Heart left ventricle (tissue), 13 donors: ENCODE results near the gene KCNH5.

Experiments
- POLR2A ChIP-seq, 2 donors: fragments of 450-650 bp; IDR thresholded peaks; one replicate each; pipeline ENCODE4 v1.6.1; 2017; ENCODE audit warnings: antibody characterized with exemption in 2 of 2, mild to moderate bottlenecking in 2 of 2, moderate library complexity in 2 of 2
- TF ChIP-seq, protein P1 (sequence below), 12 donors: fragments of 200-600 bp; sonication (generic) in 4 of 12; IDR thresholded peaks; one replicate each; pipeline versions ENCODE4 v1.5.0 to v1.8.0; 2018 to 2022; ENCODE audit warnings: antibody characterized with exemption in 12 of 12, mild to moderate bottlenecking in 5 of 12
- donor health status: ischemic (EF 13 %, LVEDD 7.1; RV severe dilation, severe dysfunction).
- donor health status: DM: no; HTN: yes; CAD: no.
- donor health status: DM: no; HTN: no; CAD: no.
- donor health status: ischemic (EF 25% LVEDD 6.9; RV normal size, moderate dysfunction).
- donor health status: ischemic (EF 25% LVEDD 5.7; RV mildly dilated, moderate dysfunction).
- donor health status: ischemic (EF 35%, LVEDD 5.7; RV mildly dilated, moderate dysfunction).
- donor health status: nonischemic (EF 11% LVEDD 7.7; RV severe dilation, severe dysfunction).
- donor health status: DM: yes; HTN: yes; CAD: no.
- donor health status: PGD.
- donor health status: ischemic (EF 29% LVEDD 5.4; RV normal size, mild dysfunction).
- donor health status: nonischemic (EF 23%, LVEDD 6.1; RV moderate dilation, normal function).

DNA sequence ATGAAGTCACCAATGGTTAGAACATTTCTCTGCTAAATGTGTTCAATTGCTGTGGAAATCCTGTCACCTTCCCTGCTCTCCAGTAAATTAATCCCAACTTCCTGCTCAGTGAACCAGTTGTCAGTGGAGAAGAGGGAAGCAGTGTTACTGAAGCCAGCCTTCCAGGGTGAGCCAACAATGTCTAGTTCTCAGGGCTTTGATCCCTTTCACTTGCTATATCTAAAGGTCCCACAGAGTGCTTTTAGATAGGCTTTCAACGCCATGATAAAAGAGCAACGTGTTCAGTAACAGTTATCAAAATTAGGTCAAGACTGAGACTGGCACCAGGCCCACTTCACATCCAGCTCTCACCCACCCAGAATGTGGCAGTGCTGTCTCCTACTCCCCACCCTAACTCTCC is 139.7 kb downstream of the KCNH5 start:
- TF ChIP-seq, protein P1, sequence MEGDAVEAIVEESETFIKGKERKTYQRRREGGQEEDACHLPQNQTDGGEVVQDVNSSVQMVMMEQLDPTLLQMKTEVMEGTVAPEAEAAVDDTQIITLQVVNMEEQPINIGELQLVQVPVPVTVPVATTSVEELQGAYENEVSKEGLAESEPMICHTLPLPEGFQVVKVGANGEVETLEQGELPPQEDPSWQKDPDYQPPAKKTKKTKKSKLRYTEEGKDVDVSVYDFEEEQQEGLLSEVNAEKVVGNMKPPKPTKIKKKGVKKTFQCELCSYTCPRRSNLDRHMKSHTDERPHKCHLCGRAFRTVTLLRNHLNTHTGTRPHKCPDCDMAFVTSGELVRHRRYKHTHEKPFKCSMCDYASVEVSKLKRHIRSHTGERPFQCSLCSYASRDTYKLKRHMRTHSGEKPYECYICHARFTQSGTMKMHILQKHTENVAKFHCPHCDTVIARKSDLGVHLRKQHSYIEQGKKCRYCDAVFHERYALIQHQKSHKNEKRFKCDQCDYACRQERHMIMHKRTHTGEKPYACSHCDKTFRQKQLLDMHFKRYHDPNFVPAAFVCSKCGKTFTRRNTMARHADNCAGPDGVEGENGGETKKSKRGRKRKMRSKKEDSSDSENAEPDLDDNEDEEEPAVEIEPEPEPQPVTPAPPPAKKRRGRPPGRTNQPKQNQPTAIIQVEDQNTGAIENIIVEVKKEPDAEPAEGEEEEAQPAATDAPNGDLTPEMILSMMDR (IDR thresholded peaks at IDR 0.05): no peak
- TF ChIP-seq POLR2A (IDR thresholded peaks at IDR 0.05): no peak
